Transverse colon (tissue), 4 donors: ENCODE measurements around the gene GALM. TPM values are rescaled to one million over a fixed set of nuclear protein-coding genes. Genes with fewer than 3 reads are reported as not detected.

Experiments used
- DNase-seq: peaks from one replicate; pipeline ENCODE4 v3.0.0-alpha.2; 2019
- H3K27ac ChIP-seq, 4 donors: fragments of 200-600 bp; sonication (generic); 2 replicates each; pipeline ENCODE4 v1.5.1; 2016 to 2018; ENCODE audit warnings: inconsistent platforms in 4 of 4
- H3K27me3 ChIP-seq: fragments of 200-600 bp; sonication (generic); 2 replicates; pipeline ENCODE4 v1.5.1; 2017; ENCODE audit warnings: inconsistent platforms
- H3K36me3 ChIP-seq, 4 donors: fragments of 200-600 bp; sonication (generic); 2 replicates each; pipeline ENCODE4 v1.5.1; 2017 to 2019; ENCODE audit warnings: inconsistent platforms in 4 of 4
- H3K4me1 ChIP-seq, 4 donors: fragments of 200-600 bp; sonication (generic); 2 replicates each; pipeline ENCODE4 v1.5.1; 2017 to 2020; ENCODE audit warnings: inconsistent platforms in 4 of 4
- H3K4me3 ChIP-seq, 4 donors: fragments of 200-600 bp; sonication (generic); 1 replicate in 1 of 4; 2 replicates in 3 of 4; pipeline versions ENCODE4 v1.5.1 to v1.6.1; 2017 to 2019; ENCODE audit warnings: inconsistent platforms in 4 of 4
- H3K9me3 ChIP-seq, 2 donors: fragments of 200-600 bp; sonication (generic); 2 replicates each; pipeline ENCODE4 v1.5.1; 2017 to 2019; ENCODE audit warnings: inconsistent platforms in 2 of 2
- EP300 ChIP-seq: sonication (generic); formaldehyde crosslinking; IDR thresholded peaks from one replicate; pipeline ENCODE4 v1.6.1; 2017; ENCODE audit warnings: antibody characterized with exemption, low read depth
- POLR2A ChIP-seq: fragments of 450-650 bp; IDR thresholded peaks from one replicate; pipeline ENCODE4 v1.6.1; 2016; ENCODE audit warnings: antibody characterized with exemption, mild to moderate bottlenecking, moderate library complexity
- POLR2AphosphoS5 ChIP-seq, 3 donors: sonication (generic); formaldehyde crosslinking; IDR thresholded peaks; one replicate each; pipeline ENCODE4 v1.6.1; 2016; ENCODE audit warnings: antibody characterized with exemption in 3 of 3
- WGBS, 2 donors: methylation state at CpG; one replicate each; pipeline ENCODE4 v1.1.5; 2018; ENCODE audit warnings: low coverage in 1 of 2; 5-methylcytosine and 5-hydroxymethylcytosine counted together
- in situ Hi-C, 4 donors: fragments of 200-750 bp; cut with MboI; loops; one replicate each; pipeline versions ENCODE4 v1.15.0 to v1.15.1; 2017; ENCODE audit warnings: low sequenced_read_pairs in 3 of 4, low pct_ligation_motif_present in 1 of 4, low pct_unique_long_range_greater_than_20kb in 1 of 4
- intact Hi-C: fragments of 100-400 bp; cut with DNase I; formaldehyde crosslinking; loops from one replicate; pipeline ENCODE4 v1.15.1; 2023; ENCODE audit warnings: low total_unique reads
- total RNA-seq, 4 donors: library from RNA; depleted of rRNA; stranded (reverse); fragments of >200 nt; gene quantifications; one replicate each; pipeline ENCODE4 v1.1.0, GENCODE V29; 2016
- TF ChIP-seq, protein P1 (sequence below), 5 experiments: fragments of 200-600 bp in 3 of 5; fragments of 450-650 bp in 2 of 5; sonication (generic) in 3 of 5; IDR thresholded peaks; 1 replicate in 2 of 5; 2 replicates in 3 of 5; pipeline ENCODE4 v1.5.1; 2016 to 2017; ENCODE audit warnings: antibody characterized with exemption in 5 of 5, inconsistent platforms in 3 of 5, mild to moderate bottlenecking in 2 of 5, moderate library complexity in 1 of 5

Gene GALM
- total RNA-seq, 4 donors from 2014 or later: 35.5 to 80.6 (median 70.9) TPM

DNA sequence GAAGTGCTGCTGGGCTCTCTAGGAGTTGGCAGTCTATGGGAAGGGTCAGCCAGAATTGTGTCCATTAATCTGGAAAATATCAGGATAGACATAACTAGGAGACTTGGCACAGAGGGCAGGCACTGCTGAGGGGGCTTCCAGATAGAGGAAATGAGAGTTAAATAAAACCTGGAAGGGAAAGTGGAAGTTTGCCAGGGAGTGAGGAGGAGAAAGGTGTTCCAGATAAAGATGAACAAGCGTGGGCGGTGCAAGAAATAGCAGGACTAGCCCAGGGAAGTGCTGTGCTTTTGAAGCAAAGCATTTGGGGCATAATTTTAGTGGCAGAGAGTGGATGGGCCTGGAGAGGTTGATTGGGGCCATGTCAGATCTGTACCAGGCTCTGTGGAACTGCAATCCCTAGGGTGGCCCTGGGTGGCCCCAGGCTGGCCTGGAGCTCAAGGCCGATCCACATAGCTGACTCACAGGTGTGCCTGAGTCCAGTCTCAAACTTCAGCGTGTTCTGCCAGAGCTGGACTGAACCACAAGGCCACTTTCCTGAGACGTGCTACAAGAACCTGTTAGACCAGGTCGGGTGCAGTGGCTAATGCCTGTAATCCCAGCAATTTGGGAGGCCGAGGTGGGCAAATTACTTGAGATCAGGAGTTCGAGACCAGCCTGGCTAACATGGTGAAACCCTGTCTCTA is 26.9 kb downstream of the GALM start:
- Histone ChIP-seq H3K4me1 (peaks cover 0 to 32% (median 18%) of the 10 kb centered on the region in 4 donors), H3K4me3 (no peak overlapping the region), H3K9me3 (no peaks in the 10 kb centered on the region), H3K36me3 (peaks cover 0 to 26% (median 4%) of the 10 kb centered on the region in 4 donors), H3K27ac (no peak overlapping the region), H3K27me3 (no peaks in the 10 kb centered on the region)
- in situ Hi-C loops (no loop called here), intact Hi-C loops (no loop called here)
- DNase-seq: peak; percentile 22
- TF ChIP-seq, protein P1, sequence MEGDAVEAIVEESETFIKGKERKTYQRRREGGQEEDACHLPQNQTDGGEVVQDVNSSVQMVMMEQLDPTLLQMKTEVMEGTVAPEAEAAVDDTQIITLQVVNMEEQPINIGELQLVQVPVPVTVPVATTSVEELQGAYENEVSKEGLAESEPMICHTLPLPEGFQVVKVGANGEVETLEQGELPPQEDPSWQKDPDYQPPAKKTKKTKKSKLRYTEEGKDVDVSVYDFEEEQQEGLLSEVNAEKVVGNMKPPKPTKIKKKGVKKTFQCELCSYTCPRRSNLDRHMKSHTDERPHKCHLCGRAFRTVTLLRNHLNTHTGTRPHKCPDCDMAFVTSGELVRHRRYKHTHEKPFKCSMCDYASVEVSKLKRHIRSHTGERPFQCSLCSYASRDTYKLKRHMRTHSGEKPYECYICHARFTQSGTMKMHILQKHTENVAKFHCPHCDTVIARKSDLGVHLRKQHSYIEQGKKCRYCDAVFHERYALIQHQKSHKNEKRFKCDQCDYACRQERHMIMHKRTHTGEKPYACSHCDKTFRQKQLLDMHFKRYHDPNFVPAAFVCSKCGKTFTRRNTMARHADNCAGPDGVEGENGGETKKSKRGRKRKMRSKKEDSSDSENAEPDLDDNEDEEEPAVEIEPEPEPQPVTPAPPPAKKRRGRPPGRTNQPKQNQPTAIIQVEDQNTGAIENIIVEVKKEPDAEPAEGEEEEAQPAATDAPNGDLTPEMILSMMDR (IDR thresholded peaks at IDR 0.05): no peak
- TF ChIP-seq POLR2A (no peak), POLR2AphosphoS5 (IDR thresholded peaks at IDR 0.05) (no peak), EP300 (no peak)
- WGBS, 2 donors: 69 to 70% methylated on average over 4 to 8 of the region's 8 CpGs

DNA sequence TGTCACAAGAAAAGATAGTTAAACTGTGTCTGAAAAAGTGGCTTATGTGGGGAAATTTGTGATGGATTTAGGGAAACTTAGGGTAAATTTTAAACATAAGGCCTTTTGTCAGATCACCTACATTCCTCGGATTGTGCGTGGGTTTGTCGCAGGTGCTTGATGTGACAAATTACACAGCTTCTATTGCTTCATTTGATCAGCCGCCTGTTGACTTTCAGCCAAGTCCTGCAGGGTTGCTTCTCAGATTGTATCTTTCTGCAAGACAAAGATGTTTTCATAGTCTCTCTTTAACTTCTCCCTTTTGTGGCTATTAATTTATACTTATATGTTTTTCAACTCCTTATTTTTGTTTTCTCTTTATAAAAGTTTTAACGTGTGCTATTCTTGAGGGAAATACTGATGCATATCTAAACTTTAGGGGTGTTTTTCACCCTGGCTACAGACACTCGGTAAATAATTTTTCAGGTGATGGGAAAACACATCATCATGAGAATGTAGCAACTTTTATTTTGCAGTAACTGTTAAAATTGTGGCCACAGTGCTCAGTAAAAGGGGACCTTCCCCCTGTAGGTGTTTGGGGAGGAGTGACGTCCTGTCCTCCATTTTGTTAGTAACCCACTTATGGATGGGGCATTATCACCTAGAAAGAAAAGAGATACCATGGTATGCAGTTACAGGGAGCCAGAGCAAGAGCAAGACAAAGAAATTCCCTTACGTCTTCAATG is 31.4 kb downstream of the GALM start:
- Histone ChIP-seq H3K27me3 (no peaks in the 10 kb centered on the region), H3K36me3 (peaks cover 0 to 18% (median 0%) of the 10 kb centered on the region in 4 donors), H3K27ac (no peak overlapping the region), H3K4me1 (peaks cover 4 to 34% (median 19%) of the 10 kb centered on the region in 4 donors), H3K9me3 (no peaks in the 10 kb centered on the region), H3K4me3 (no peak overlapping the region)
- 54 to 66% methylated on average over 8 of the region's 8 CpGs for WGBS, 2 donors
- TF ChIP-seq, protein P1 (IDR thresholded peaks at IDR 0.05): no peak
- TF ChIP-seq EP300: no peak
- TF ChIP-seq POLR2AphosphoS5 (IDR thresholded peaks at IDR 0.05): no peak
- no peak for TF ChIP-seq POLR2A
- DNase-seq: peak; percentile 21
- in situ Hi-C loops (no loop called here), intact Hi-C loops (no loop called here)

DNA sequence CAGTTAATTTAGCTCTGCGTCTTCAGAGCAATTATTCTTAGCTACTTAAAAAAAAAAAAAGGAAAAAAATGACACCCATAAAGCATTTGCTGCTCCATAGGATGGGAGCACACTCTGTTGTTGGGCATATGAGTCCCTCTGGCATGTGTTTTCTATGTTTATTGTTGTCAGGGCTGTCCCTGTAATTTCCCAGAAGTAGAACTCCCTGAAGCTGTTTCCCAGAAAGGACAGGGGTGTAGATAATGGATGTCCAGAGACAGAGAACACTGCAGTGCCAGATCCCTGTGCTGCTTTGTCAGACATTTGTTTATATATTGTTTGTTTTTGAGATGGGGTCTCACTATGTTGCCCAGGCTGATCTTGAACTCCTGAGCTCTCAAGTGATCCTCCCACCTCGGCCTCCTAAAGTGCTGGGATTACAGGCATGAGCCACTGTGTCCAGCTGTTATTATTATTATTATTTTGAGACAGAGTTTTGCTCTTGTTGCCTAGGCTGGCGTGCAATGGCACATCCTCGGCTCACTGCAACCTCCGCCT is 32.6 kb downstream of the GALM start:
- Histone ChIP-seq H3K9me3 (no peaks in the 10 kb centered on the region), H3K27ac (no peak overlapping the region), H3K36me3 (peaks cover 0 to 15% (median 0%) of the 10 kb centered on the region in 4 donors), H3K4me3 (no peak overlapping the region), H3K27me3 (no peaks in the 10 kb centered on the region), H3K4me1 (peaks cover 6 to 26% (median 15%) of the 10 kb centered on the region in 4 donors)
- intact Hi-C loops (no loop called here), in situ Hi-C loops (no loop called here)
- DNase-seq: no peak
- 85 to 88% methylated on average over 4 to 5 of the region's 5 CpGs for WGBS, 2 donors
- TF ChIP-seq POLR2AphosphoS5 (IDR thresholded peaks at IDR 0.05): no peak
- no peak for TF ChIP-seq POLR2A
- TF ChIP-seq EP300: no peak
- TF ChIP-seq, protein P1 (IDR thresholded peaks at IDR 0.05): no peak

DNA sequence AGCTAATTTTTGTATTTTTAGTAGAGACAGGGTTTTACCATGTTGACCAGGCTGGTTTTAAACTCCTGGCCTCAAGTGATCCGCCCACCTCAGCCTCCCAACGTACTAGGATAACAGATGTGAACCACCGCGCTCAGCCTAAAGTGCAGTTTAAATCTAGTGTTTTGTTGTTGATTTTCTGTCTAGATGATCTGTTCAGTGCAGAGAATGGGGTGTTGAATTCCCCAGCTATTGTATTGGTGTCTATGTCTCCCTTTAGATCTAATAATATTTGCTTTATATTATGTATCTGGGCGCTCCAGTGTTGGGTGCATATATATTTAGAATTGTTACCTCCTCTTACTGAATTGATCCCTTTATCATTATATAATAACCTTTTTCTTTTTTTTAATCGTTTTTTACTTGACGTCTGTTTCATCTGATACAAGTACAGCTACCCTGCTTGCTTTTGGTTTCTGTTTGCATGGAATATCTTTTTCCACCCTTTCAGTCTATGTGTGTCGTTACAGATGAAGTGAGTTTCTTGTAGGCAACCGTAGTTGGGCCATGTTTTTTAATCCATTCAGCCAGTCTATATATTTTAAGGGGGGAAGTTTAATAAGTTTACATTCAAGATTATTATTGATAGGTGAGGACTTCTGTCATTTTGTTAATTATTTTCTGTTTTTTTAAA is 34.3 kb downstream of the GALM start:
- in situ Hi-C loops: no loop called here
- no peak for TF ChIP-seq POLR2A
- no peak for TF ChIP-seq POLR2AphosphoS5 (IDR thresholded peaks at IDR 0.05)
- no peak for TF ChIP-seq EP300
- TF ChIP-seq, protein P1 (IDR thresholded peaks at IDR 0.05): no peak
- Histone ChIP-seq H3K4me3 (no peak overlapping the region), H3K4me1 (peaks cover 6 to 26% (median 15%) of the 10 kb centered on the region in 4 donors), H3K9me3 (no peaks in the 10 kb centered on the region), H3K36me3 (peaks cover 0 to 7% (median 0%) of the 10 kb centered on the region in 4 donors), H3K27ac (peak overlapping the region in 2 of 4 donors; percentile 17 to 43), H3K27me3 (no peaks in the 10 kb centered on the region)
- intact Hi-C loops: no loop called here
- 76 to 78% methylated on average over 9 of the region's 9 CpGs for WGBS, 2 donors
- no peak for DNase-seq
